IMR-90 (cell line): ENCODE results near the gene OR10H1. TPM values are rescaled to one million over a fixed set of nuclear protein-coding genes. Genes with fewer than 3 reads are reported as not detected.

Source experiments
- ATAC-seq: fragments of 200-7000 bp; cut with Tn5 transposase; 2 replicates; pipeline ENCODE4 v1.9.1; 2020; ENCODE audit warnings: low read depth, mild to moderate bottlenecking, moderate library complexity
- BruUV-seq: library from RNA; stranded (reverse); fragments of 400-500 nt; replicated peaks from 2 replicates; lab custom pipeline; 2021; lab: Mats Ljungman, UMichigan
- CTCF ChIA-PET: fragments of 300-600 bp; formaldehyde crosslinking; extraction: SDS; loops from one replicate; lab custom pipeline; 2021; ENCODE audit warnings: antibody characterized with exemption; lab: Yijun Ruan, JAX
- POLR2A ChIA-PET: fragments of 300-600 bp; sonication (Branson Sonifier 250); formaldehyde crosslinking; loops from one replicate; lab custom pipeline; 2022; ENCODE audit warnings: antibody characterized with exemption; ENCODE audit not compliant: unreplicated experiment; lab: Charles Lee
- DNase-seq: peaks from one replicate; pipeline ENCODE4 v3.0.0; 2013
- H2AFZ ChIP-seq: replicated peaks from 2 replicates; pipeline ENCODE3; 2013; ENCODE audit warnings: low read length, mild to moderate bottlenecking; ENCODE audit not compliant: poor library complexity
- H2AK5ac ChIP-seq: 2 replicates; pipeline ENCODE4 v1.6.1; 2013; ENCODE audit warnings: low read depth, low read length, inconsistent platforms
- H2AK9ac ChIP-seq: replicated peaks from 2 replicates; pipeline ENCODE3; 2013; ENCODE audit warnings: mild to moderate bottlenecking, low read depth, low read length, moderate library complexity; ENCODE audit not compliant: poor library complexity
- H2BK120ac ChIP-seq: 2 replicates; pipeline ENCODE4 v1.6.1; 2013; ENCODE audit warnings: low read depth, low read length, inconsistent platforms
- H2BK15ac ChIP-seq: 3 replicates; pipeline ENCODE4 v1.6.1; 2013; ENCODE audit warnings: low read depth, low read length, inconsistent platforms
- H2BK20ac ChIP-seq: 2 replicates; pipeline ENCODE4 v1.6.1; 2013; ENCODE audit warnings: low read depth, mild to moderate bottlenecking, inconsistent platforms, low read length, moderate library complexity
- H2BK5ac ChIP-seq: 2 replicates; pipeline ENCODE4 v1.6.1; 2013; ENCODE audit warnings: mild to moderate bottlenecking, low read depth, low read length, inconsistent platforms; ENCODE audit not compliant: poor library complexity, severe bottlenecking
- H3K14ac ChIP-seq: replicated peaks from 2 replicates; pipeline ENCODE4 v1.6.1; 2013; ENCODE audit warnings: low read depth, low read length, inconsistent platforms
- H3K18ac ChIP-seq: 2 replicates; pipeline ENCODE4 v1.6.1; 2013; ENCODE audit warnings: low read depth, low read length, control low read depth
- H3K23ac ChIP-seq: 2 replicates; pipeline ENCODE4 v1.6.1; 2013; ENCODE audit warnings: low read depth, low read length, inconsistent platforms
- H3K27ac ChIP-seq: 2 replicates; pipeline ENCODE4 v1.5.1; 2013; ENCODE audit warnings: mild to moderate bottlenecking, control low read depth, low read length; ENCODE audit not compliant: insufficient read depth
- H3K27me3 ChIP-seq: 2 replicates; pipeline ENCODE4 v1.6.1; 2013; ENCODE audit warnings: low read length; ENCODE audit not compliant: control insufficient read depth, insufficient read depth
- H3K36me3 ChIP-seq: 2 replicates; pipeline ENCODE4 v1.6.1; 2013; ENCODE audit warnings: low read length, mixed read lengths; ENCODE audit not compliant: control insufficient read depth, insufficient read depth
- H3K4ac ChIP-seq: 2 replicates; pipeline ENCODE4 v1.6.1; 2013; ENCODE audit warnings: low read depth, low read length, inconsistent platforms
- H3K4me1 ChIP-seq: 2 replicates; pipeline ENCODE4 v1.6.1; 2013; ENCODE audit warnings: low read length, mixed read lengths; ENCODE audit not compliant: control insufficient read depth, insufficient read depth
- H3K4me2 ChIP-seq: 2 replicates; pipeline ENCODE4 v1.6.1; 2013; ENCODE audit warnings: low read depth, mild to moderate bottlenecking, control low read depth, low read length, moderate library complexity
- H3K4me3 ChIP-seq: 2 replicates; pipeline ENCODE4 v1.5.1; 2013; ENCODE audit warnings: low read depth, mild to moderate bottlenecking, control low read depth, low read length, moderate library complexity; ENCODE audit not compliant: insufficient read depth
- H3K56ac ChIP-seq: 2 replicates; pipeline ENCODE4 v1.6.1; 2013; ENCODE audit warnings: low read length, inconsistent platforms; ENCODE audit not compliant: insufficient read depth; ENCODE audit errors: extremely low read depth
- H3K79me1 ChIP-seq, 2 experiments: 2 replicates each; pipeline ENCODE4 v1.6.1; 2013; ENCODE audit warnings: low read length in 2 of 2, inconsistent platforms in 1 of 2, low read depth in 1 of 2
- H3K9ac ChIP-seq: 2 replicates; pipeline ENCODE4 v1.6.1; 2013; ENCODE audit warnings: low read depth, low read length, control low read depth
- H3K9me1 ChIP-seq: 2 replicates; pipeline ENCODE4 v1.6.1; 2013; ENCODE audit warnings: low read length, inconsistent platforms; ENCODE audit not compliant: insufficient read depth
- H3K9me3 ChIP-seq: 2 replicates; pipeline ENCODE4 v1.6.1; 2013; ENCODE audit warnings: low read length; ENCODE audit not compliant: control insufficient read depth, insufficient read depth
- H4K20me1 ChIP-seq: 2 replicates; pipeline ENCODE4 v1.6.1; 2013; ENCODE audit warnings: low read length, inconsistent platforms; ENCODE audit not compliant: insufficient read depth
- H4K5ac ChIP-seq: 2 replicates; pipeline ENCODE4 v1.6.1; 2013; ENCODE audit warnings: mild to moderate bottlenecking, low read depth, low read length, control low read depth
- H4K8ac ChIP-seq, 2 experiments: 2 replicates each; pipeline ENCODE4 v1.6.1; 2013; ENCODE audit warnings: low read depth in 2 of 2, low read length in 2 of 2, control low read depth in 1 of 2, inconsistent platforms in 1 of 2
- H4K91ac ChIP-seq: 2 replicates; pipeline ENCODE4 v1.6.1; 2013; ENCODE audit warnings: low read depth, low read length, inconsistent platforms; ENCODE audit not compliant: insufficient read depth
- BHLHE40 ChIP-seq: fragments of 150-350 bp; IDR thresholded peaks from 2 replicates; pipeline ENCODE4 v1.6.1; 2016; ENCODE audit warnings: mild to moderate bottlenecking, low read depth, low read length
- CEBPB ChIP-seq: IDR thresholded peaks from 2 replicates; pipeline ENCODE4 v1.6.1; 2012; ENCODE audit warnings: low read depth, low read length, improper control_type of control experiment
- CHD1 ChIP-seq: IDR thresholded peaks from 2 replicates; pipeline ENCODE4 v1.6.1; 2012; ENCODE audit warnings: low read depth, low read length, improper control_type of control experiment
- CTCF ChIP-seq: conservative IDR thresholded peaks from 2 replicates; pipeline ENCODE4 v1.5.1; 2012; ENCODE audit warnings: mild to moderate bottlenecking, low read depth, low read length, improper control_type of control experiment
- ELK1 ChIP-seq: fragments of 150-350 bp; IDR thresholded peaks from 2 replicates; pipeline ENCODE4 v1.6.1; 2016; ENCODE audit warnings: low read depth, mild to moderate bottlenecking, low read length, moderate library complexity, borderline replicate concordance
- FOS ChIP-seq: fragments of 150-350 bp; IDR thresholded peaks from 2 replicates; pipeline ENCODE4 v1.6.1; 2016; ENCODE audit warnings: low read depth, low read length
- MAFK ChIP-seq: IDR thresholded peaks from 2 replicates; pipeline ENCODE4 v1.6.1; 2012; ENCODE audit warnings: low read depth, low read length, improper control_type of control experiment
- MAZ ChIP-seq: IDR thresholded peaks from 2 replicates; pipeline ENCODE4 v1.6.1; 2012; ENCODE audit warnings: low read depth, mild to moderate bottlenecking, low read length, improper control_type of control experiment, moderate library complexity, borderline replicate concordance
- MXI1 ChIP-seq: IDR thresholded peaks from 2 replicates; pipeline ENCODE4 v1.6.1; 2012; ENCODE audit warnings: low read depth, mild to moderate bottlenecking, low read length, moderate library complexity, borderline replicate concordance
- NFE2L2 ChIP-seq: fragments of 150-350 bp; IDR thresholded peaks from 2 replicates; pipeline ENCODE4 v1.6.1; 2016; ENCODE audit warnings: low read depth, mild to moderate bottlenecking, low read length
- POLR2A ChIP-seq: IDR thresholded peaks from 2 replicates; pipeline ENCODE4 v1.6.1; 2012; ENCODE audit warnings: mild to moderate bottlenecking, low read depth, low read length
- RAD21 ChIP-seq: IDR thresholded peaks from 2 replicates; pipeline ENCODE4 v1.6.1; 2012; ENCODE audit warnings: low read length, improper control_type of control experiment
- RCOR1 ChIP-seq: IDR thresholded peaks from 2 replicates; pipeline ENCODE4 v1.6.1; 2012; ENCODE audit warnings: mild to moderate bottlenecking, low read length, improper control_type of control experiment; ENCODE audit not compliant: insufficient replicate concordance
- RFX5 ChIP-seq: IDR thresholded peaks from 2 replicates; pipeline ENCODE4 v1.8.0; 2012; ENCODE audit warnings: low read depth, mild to moderate bottlenecking, low read length, moderate library complexity
- SMC3 ChIP-seq: fragments of 150-350 bp; IDR thresholded peaks from 2 replicates; pipeline ENCODE4 v1.6.1; 2016; ENCODE audit warnings: low read depth, mild to moderate bottlenecking, antibody characterized with exemption, low read length, moderate library complexity
- USF2 ChIP-seq: fragments of 150-350 bp; IDR thresholded peaks from 2 replicates; pipeline ENCODE4 v1.6.1; 2017; ENCODE audit warnings: mild to moderate bottlenecking, antibody characterized with exemption, low read length, low read depth
- WGBS, 2 experiments: methylation state at CpG; one replicate each; pipeline versions ENCODE4 v1.1.5 to v1.1.7; 2013; ENCODE audit warnings: missing lambda C conversion rate in 2 of 2; ENCODE audit not compliant: insufficient read length in 1 of 2; ENCODE audit errors: extremely low coverage in 2 of 2; 5-methylcytosine and 5-hydroxymethylcytosine counted together
- dilution Hi-C: fragments of 300-500 bp; cut with HindIII; formaldehyde crosslinking; loops from one replicate; pipeline ENCODE4 v1.14.3; 2018; ENCODE audit warnings: low sequenced_read_pairs; ENCODE audit not compliant: unreplicated experiment
- in situ Hi-C: fragments of 300-500 bp; cut with MboI; formaldehyde crosslinking; loops from 3 replicates; pipeline ENCODE4 v1.14.3; 2019; ENCODE audit warnings: low sequenced_read_pairs, inconsistent platforms, mixed read lengths
- intact Hi-C: fragments of 100-400 bp; cut with micrococcal nuclease; formaldehyde crosslinking; loops from 2 replicates; pipeline ENCODE4 v1.10.0; 2022
- polyA plus RNA-seq, 3 experiments: library from polyadenylated mRNA; depleted of rRNA; stranded (reverse); fragments of >200 nt; gene quantifications; 2 replicates each; pipeline ENCODE4 v1.2.3, GENCODE V29; 2012; ENCODE audit warnings: low replicate concordance in 1 of 3
- total RNA-seq: library from RNA; depleted of rRNA; stranded (reverse); fragments of >200 nt; gene quantifications from 2 replicates; pipeline ENCODE4 v1.2.3, GENCODE V29; 2012

The OR10H1 gene
- total and polyA plus RNA-seq, 2 of the 4 experiments (the other 2 are of a cell fraction) = not detected

- BruUV-seq = no TSS peak
- no peaks in the 10 kb centered on the region for H3K27me3 ChIP-seq
- H2BK20ac ChIP-seq = no peak overlapping the region
- no peak overlapping the region for H3K27ac ChIP-seq
- ChIA-PET CTCF (interaction anchor here (1.0 kb wide), 1 partner anchor 50 kb away, joined by 3 read pairs; no protein-coding TSS in a partner anchor), POLR2A (no interaction called here)
- H3K18ac ChIP-seq = no peak overlapping the region
- intact Hi-C loops = no loop called here
- dilution Hi-C loops = no loop called here
- no peak overlapping the region for H3K9ac ChIP-seq
- H3K4me1 ChIP-seq = no peaks in the 10 kb centered on the region
- no peak overlapping the region for H3K14ac ChIP-seq
- H3K36me3 ChIP-seq = no peaks in the 10 kb centered on the region
- DNase-seq = no peak
- H4K8ac ChIP-seq = no peak overlapping the region
- TF ChIP-seq CTCF = no peak
- no peak for TF ChIP-seq ELK1
- TF ChIP-seq USF2 = no peak
- TF ChIP-seq FOS = no peak
- TF ChIP-seq POLR2A = no peak
- no peak for TF ChIP-seq RCOR1
- no peak for TF ChIP-seq MAZ
- TF ChIP-seq RFX5 = no peak
- no peak for TF ChIP-seq CEBPB
- no peak for TF ChIP-seq MAFK
- no peak for TF ChIP-seq CHD1
- TF ChIP-seq MXI1 = no peak
- no peak for TF ChIP-seq SMC3
- TF ChIP-seq NFE2L2 = no peak
- TF ChIP-seq BHLHE40 = no peak
- no peak for TF ChIP-seq RAD21
- no peaks in the 10 kb centered on the region for H3K79me1 ChIP-seq
- no peak overlapping the region for H3K4me2 ChIP-seq
- no peak overlapping the region for H2BK120ac ChIP-seq
- H3K23ac ChIP-seq = no peak overlapping the region
- no peaks in the 10 kb centered on the region for H3K9me3 ChIP-seq
- H3K56ac ChIP-seq = no peak overlapping the region
- no peak overlapping the region for H4K5ac ChIP-seq
- no peak overlapping the region for H2AK9ac ChIP-seq
- no peak overlapping the region for H2AK5ac ChIP-seq
- WGBS, 2 experiments = no CpG with 5 or more reads among the region's 5 CpGs
- H3K9me1 ChIP-seq = no peaks in the 10 kb centered on the region
- no peak overlapping the region for H2AFZ ChIP-seq
- no peak overlapping the region for H2BK5ac ChIP-seq
- no peak for ATAC-seq
- no peak overlapping the region for H3K4ac ChIP-seq
- in situ Hi-C loops = loop anchor here (25.0 kb wide), 1 partner anchor 344 kb away; the partner anchor contains the start of genes AP1M1 and FAM32A
- H4K20me1 ChIP-seq = no peaks in the 10 kb centered on the region
- H4K91ac ChIP-seq = no peak overlapping the region
- no peak overlapping the region for H2BK15ac ChIP-seq
- no peak overlapping the region for H3K4me3 ChIP-seq
Observed at GRCh38 chr19:15843203-15843893, 27.9 kb upstream of the OR10H1 start.
